ENCODE results near the gene C16orf78. TPM values are rescaled to one million over a fixed set of nuclear protein-coding genes. Genes with fewer than 3 reads are reported as not detected.

Gene C16orf78
- total and polyA plus RNA-seq, 2 donors (not counting 1 experiment from before 2014, with no cell fraction given): not detected

DNA sequence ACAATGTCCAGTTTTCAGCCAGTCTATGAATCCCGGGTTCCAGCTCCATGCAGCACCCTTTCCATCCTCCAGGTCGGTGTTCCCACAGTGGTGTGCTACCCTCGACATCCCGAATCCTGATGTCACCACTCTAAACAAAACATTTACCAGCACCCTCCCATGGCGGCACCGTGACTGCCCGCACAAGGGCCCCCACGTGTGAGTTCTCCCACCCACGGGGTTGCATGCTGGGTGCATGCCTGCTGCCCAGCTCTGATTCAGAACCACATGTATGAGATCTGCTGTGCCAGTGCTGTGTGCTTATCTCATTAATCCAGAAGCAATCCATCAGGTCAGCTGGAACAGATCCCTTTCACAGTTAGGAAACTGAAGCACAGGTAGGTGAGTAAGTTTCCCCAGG lies 57.4 kb downstream of the C16orf78 start:
- no peak for TF ChIP-seq EZH2 (IDR thresholded peaks at IDR 0.05; ENCODE audit: low read length, missing control alignments)
- TF ChIP-seq, protein P1, sequence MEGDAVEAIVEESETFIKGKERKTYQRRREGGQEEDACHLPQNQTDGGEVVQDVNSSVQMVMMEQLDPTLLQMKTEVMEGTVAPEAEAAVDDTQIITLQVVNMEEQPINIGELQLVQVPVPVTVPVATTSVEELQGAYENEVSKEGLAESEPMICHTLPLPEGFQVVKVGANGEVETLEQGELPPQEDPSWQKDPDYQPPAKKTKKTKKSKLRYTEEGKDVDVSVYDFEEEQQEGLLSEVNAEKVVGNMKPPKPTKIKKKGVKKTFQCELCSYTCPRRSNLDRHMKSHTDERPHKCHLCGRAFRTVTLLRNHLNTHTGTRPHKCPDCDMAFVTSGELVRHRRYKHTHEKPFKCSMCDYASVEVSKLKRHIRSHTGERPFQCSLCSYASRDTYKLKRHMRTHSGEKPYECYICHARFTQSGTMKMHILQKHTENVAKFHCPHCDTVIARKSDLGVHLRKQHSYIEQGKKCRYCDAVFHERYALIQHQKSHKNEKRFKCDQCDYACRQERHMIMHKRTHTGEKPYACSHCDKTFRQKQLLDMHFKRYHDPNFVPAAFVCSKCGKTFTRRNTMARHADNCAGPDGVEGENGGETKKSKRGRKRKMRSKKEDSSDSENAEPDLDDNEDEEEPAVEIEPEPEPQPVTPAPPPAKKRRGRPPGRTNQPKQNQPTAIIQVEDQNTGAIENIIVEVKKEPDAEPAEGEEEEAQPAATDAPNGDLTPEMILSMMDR (conservative IDR thresholded peaks at IDR 0.05 in 1 of 2, IDR thresholded peaks at IDR 0.05 in 1 of 2; ENCODE audit: low read depth in 1 of 2, low read length in 2 of 2): no peak
- no peaks in the 10 kb centered on the region for H3K27me3 ChIP-seq (ENCODE audit: control insufficient read depth, insufficient read depth, low read length)

DNA sequence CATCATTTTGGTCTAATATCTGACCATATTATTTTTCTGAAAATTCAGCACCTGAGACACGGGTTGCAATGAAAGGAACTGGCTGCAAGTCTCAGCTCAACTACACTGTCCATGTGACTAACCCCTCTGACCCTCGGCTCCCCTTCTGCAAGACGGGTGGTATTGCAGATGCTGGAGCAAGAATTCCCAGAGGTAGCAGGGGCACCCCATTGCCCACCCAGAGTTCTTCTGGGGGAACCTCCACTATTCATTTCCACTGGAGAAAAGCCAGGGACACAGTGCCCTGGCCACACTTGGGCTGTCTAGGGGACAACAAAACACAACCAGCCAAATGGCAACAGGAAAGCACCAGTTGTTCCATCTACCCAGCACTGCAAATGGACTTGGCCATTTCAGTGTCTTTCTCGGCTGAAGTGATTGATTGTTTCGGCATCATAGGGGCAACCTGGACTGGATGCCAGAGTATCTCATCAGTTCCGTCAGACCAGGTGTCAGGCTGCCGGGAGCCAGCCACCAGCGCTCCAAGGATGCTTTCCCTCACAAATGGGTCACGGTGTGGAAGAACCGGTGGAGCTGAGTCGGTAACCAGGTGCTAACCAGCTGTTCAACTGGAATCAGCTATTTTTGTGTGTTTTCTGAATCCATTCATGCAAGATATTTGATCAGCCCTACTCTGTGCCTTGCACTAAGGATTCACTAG lies 58.1 kb downstream of the C16orf78 start:
- no peaks in the 10 kb centered on the region for H3K79me2 ChIP-seq (ENCODE audit: control insufficient read depth, insufficient read depth, low read length)
- no peaks in the 10 kb centered on the region for H3K9me3 ChIP-seq (ENCODE audit: control insufficient read depth, insufficient read depth, low read depth, low read length)
- H3K9ac ChIP-seq (ENCODE audit: insufficient read depth, low read length): no peak overlapping the region

More for the DNA sequence above, 57.4 kb downstream of the C16orf78 start:
- H3K9me3 ChIP-seq (ENCODE audit: control insufficient read depth, insufficient read depth, low read depth, low read length): no peaks in the 10 kb centered on the region
- no peaks in the 10 kb centered on the region for H4K20me1 ChIP-seq (ENCODE audit: control insufficient read depth, extremely low read depth, insufficient read depth, low read length)
- H3K4me2 ChIP-seq (ENCODE audit: extremely low read depth, insufficient read depth, low read length): no peak overlapping the region
- no peaks in the 10 kb centered on the region for H3K79me2 ChIP-seq (ENCODE audit: control insufficient read depth, insufficient read depth, low read length)
- no peak overlapping the region for H3K9ac ChIP-seq (ENCODE audit: insufficient read depth, low read length)
- H2AFZ ChIP-seq (ENCODE audit: low read length): no peak overlapping the region
- H3K36me3 ChIP-seq (ENCODE audit: control insufficient read depth, insufficient read depth, low read length): no peaks in the 10 kb centered on the region
- DNase-seq (ENCODE audit: low read depth in 2 of 2): no peak
- no peaks in the 10 kb centered on the region for H3K4me1 ChIP-seq (ENCODE audit: control insufficient read depth, extremely low read depth, insufficient read depth, low read length)
- no peak overlapping the region for H3K27ac ChIP-seq (ENCODE audit: insufficient read depth, low read length)
- H3K4me3 ChIP-seq (replicated peaks in 1 of 4; ENCODE audit: control extremely low read depth in 1 of 4, insufficient read depth in 1 of 4, low read depth in 3 of 4, low read length in 4 of 4): no peak overlapping the region

DNA sequence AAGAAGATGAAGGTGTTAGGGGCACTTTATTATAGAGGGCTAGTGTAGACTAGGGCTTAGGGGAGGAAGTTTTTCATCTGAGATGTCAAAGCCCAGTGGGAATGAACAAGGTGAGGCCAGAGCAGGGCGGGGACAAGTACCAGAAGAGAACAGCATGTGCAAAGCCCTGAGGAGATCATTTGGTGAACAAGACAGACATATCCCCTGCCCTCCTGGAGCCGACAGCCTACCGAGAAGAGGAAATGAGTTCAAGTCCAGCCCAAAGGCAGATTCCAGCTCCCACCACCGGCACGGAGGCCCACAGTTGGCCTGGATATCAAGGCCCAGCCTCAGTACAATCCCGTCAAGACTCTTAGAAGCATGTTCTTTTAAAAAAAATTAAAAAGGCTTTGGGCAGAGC lies 61.1 kb downstream of the C16orf78 start:
- H3K36me3 ChIP-seq (ENCODE audit: control insufficient read depth, insufficient read depth, low read length): no peaks in the 10 kb centered on the region
- H3K4me3 ChIP-seq (replicated peaks in 1 of 4; ENCODE audit: control extremely low read depth in 1 of 4, insufficient read depth in 1 of 4, low read depth in 3 of 4, low read length in 4 of 4): no peak overlapping the region
- no peaks in the 10 kb centered on the region for H3K79me2 ChIP-seq (ENCODE audit: control insufficient read depth, insufficient read depth, low read length)
- TF ChIP-seq, protein P1 (conservative IDR thresholded peaks at IDR 0.05 in 1 of 2, IDR thresholded peaks at IDR 0.05 in 1 of 2; ENCODE audit: low read depth in 1 of 2, low read length in 2 of 2): no peak
- no peak for TF ChIP-seq EZH2 (IDR thresholded peaks at IDR 0.05; ENCODE audit: low read length, missing control alignments)
- H3K9me3 ChIP-seq (ENCODE audit: control insufficient read depth, insufficient read depth, low read depth, low read length): no peaks in the 10 kb centered on the region
- H2AFZ ChIP-seq (ENCODE audit: low read length): no peak overlapping the region
- H4K20me1 ChIP-seq (ENCODE audit: control insufficient read depth, extremely low read depth, insufficient read depth, low read length): no peaks in the 10 kb centered on the region
- no peak for DNase-seq (ENCODE audit: low read depth in 2 of 2)
- no peaks in the 10 kb centered on the region for H3K4me1 ChIP-seq (ENCODE audit: control insufficient read depth, extremely low read depth, insufficient read depth, low read length)
- H3K27me3 ChIP-seq (ENCODE audit: control insufficient read depth, insufficient read depth, low read length): no peaks in the 10 kb centered on the region
- no peak overlapping the region for H3K4me2 ChIP-seq (ENCODE audit: extremely low read depth, insufficient read depth, low read length)
- no peak overlapping the region for H3K27ac ChIP-seq (ENCODE audit: insufficient read depth, low read length)
- H3K9ac ChIP-seq (ENCODE audit: insufficient read depth, low read length): no peak overlapping the region

More for the DNA sequence above, 58.1 kb downstream of the C16orf78 start:
- no peaks in the 10 kb centered on the region for H3K27me3 ChIP-seq (ENCODE audit: control insufficient read depth, insufficient read depth, low read length)
- H3K4me1 ChIP-seq (ENCODE audit: control insufficient read depth, extremely low read depth, insufficient read depth, low read length): no peaks in the 10 kb centered on the region
- no peaks in the 10 kb centered on the region for H3K36me3 ChIP-seq (ENCODE audit: control insufficient read depth, insufficient read depth, low read length)
- TF ChIP-seq, protein P1 (conservative IDR thresholded peaks at IDR 0.05 in 1 of 2, IDR thresholded peaks at IDR 0.05 in 1 of 2; ENCODE audit: low read depth in 1 of 2, low read length in 2 of 2): no peak
- TF ChIP-seq EZH2 (IDR thresholded peaks at IDR 0.05; ENCODE audit: low read length, missing control alignments): no peak
- no peak for DNase-seq (ENCODE audit: low read depth in 2 of 2)
- H3K4me2 ChIP-seq (ENCODE audit: extremely low read depth, insufficient read depth, low read length): no peak overlapping the region
- no peaks in the 10 kb centered on the region for H4K20me1 ChIP-seq (ENCODE audit: control insufficient read depth, extremely low read depth, insufficient read depth, low read length)
- no peak overlapping the region for H3K4me3 ChIP-seq (replicated peaks in 1 of 4; ENCODE audit: control extremely low read depth in 1 of 4, insufficient read depth in 1 of 4, low read depth in 3 of 4, low read length in 4 of 4)
- H2AFZ ChIP-seq (ENCODE audit: low read length): no peak overlapping the region
- no peak overlapping the region for H3K27ac ChIP-seq (ENCODE audit: insufficient read depth, low read length)
